HepG2 (cell line): Measurements from ENCODE around the gene GPR137. TPM values are rescaled to one million over a fixed set of nuclear protein-coding genes. Genes with fewer than 3 reads are reported as not detected.

Source experiments
- ADNP ChIP-seq: sonication (generic); formaldehyde crosslinking; IDR thresholded peaks from 2 replicates; pipeline ENCODE4 v1.4.0; 2020; ENCODE audit warnings: missing genetic modification reagents
- EHMT2 ChIP-seq: fragments of 200-600 bp; sonication (generic); IDR thresholded peaks from 2 replicates; pipeline ENCODE4 v1.7.0; 2017; ENCODE audit warnings: antibody characterized with exemption, low read depth, low read length, borderline replicate concordance
- GATAD2A ChIP-seq: IDR thresholded peaks from 2 replicates; pipeline ENCODE4 v1.6.1; 2016
- KIAA2018 ChIP-seq: sonication (generic); formaldehyde crosslinking; IDR thresholded peaks from 2 replicates; pipeline ENCODE4 v1.5.0; 2020; ENCODE audit warnings: mild to moderate bottlenecking, missing genetic modification reagents, borderline replicate concordance
- MEIS2 ChIP-seq: sonication (generic); formaldehyde crosslinking; IDR thresholded peaks from 2 replicates; pipeline ENCODE4 v1.9.0; 2021; ENCODE audit warnings: mild to moderate bottlenecking, missing genetic modification reagents
- SNRNP70 ChIP-seq: fragments of 200-400 bp; formaldehyde crosslinking; IDR thresholded peaks from 2 replicates; pipeline ENCODE4 v1.6.1; 2017; ENCODE audit warnings: mild to moderate bottlenecking, low read depth, low read length, moderate library complexity
- ZBTB42 ChIP-seq: sonication (generic); formaldehyde crosslinking; IDR thresholded peaks from 2 replicates; pipeline ENCODE4 v1.5.0; 2020; ENCODE audit warnings: mild to moderate bottlenecking, missing genetic modification reagents
- ZFAT ChIP-seq: sonication (generic); formaldehyde crosslinking; conservative IDR thresholded peaks from 2 replicates; pipeline ENCODE4 v1.8.1; 2023; ENCODE audit warnings: missing genetic modification reagents, inconsistent platforms
- ZNF296 ChIP-seq: sonication (generic); formaldehyde crosslinking; conservative IDR thresholded peaks from 2 replicates; pipeline ENCODE4 v1.5.0; 2020; ENCODE audit warnings: mild to moderate bottlenecking, missing genetic modification reagents
- ZNF367 ChIP-seq: sonication (generic); formaldehyde crosslinking; IDR thresholded peaks from 2 replicates; pipeline ENCODE4 v1.4.0; 2020; ENCODE audit warnings: missing genetic modification reagents, borderline replicate concordance
- ZNF674 ChIP-seq: sonication (generic); formaldehyde crosslinking; IDR thresholded peaks from 2 replicates; pipeline ENCODE4 v1.5.0; 2020; ENCODE audit warnings: low read depth, mild to moderate bottlenecking, missing genetic modification reagents
- ZNF768 ChIP-seq: sonication (generic); formaldehyde crosslinking; IDR thresholded peaks from 2 replicates; pipeline ENCODE4 v1.4.0; 2020; ENCODE audit warnings: missing genetic modification reagents
- polyA plus RNA-seq, 8 experiments: library from polyadenylated mRNA; depleted of rRNA in 3 of 8; stranded (reverse) in 7 of 8; unstranded in 1 of 8; fragments of >200 nt; fragmentation: Illumina TruSeq in 4 of 8; extraction: Trizol in 4 of 8; gene quantifications; 2 replicates each; pipeline versions ENCODE4 v1.2.1 to v1.2.3, GENCODE V29; 2011 to 2016; ENCODE audit warnings: low read depth in 4 of 8, missing spikeins in 1 of 8, mixed read lengths in 1 of 8; ENCODE audit not compliant: insufficient read depth in 1 of 8
- total RNA-seq, 5 experiments: library from RNA; depleted of rRNA; stranded (reverse); fragments of >200 nt; fragmentation: Illumina TruSeq; extraction: Trizol; gene quantifications; 2 replicates each; pipeline ENCODE4 v1.2.3, GENCODE V29; 2016; ENCODE audit warnings: low read depth in 1 of 5
- TF ChIP-seq, protein P1 (sequence below): sonication (generic); formaldehyde crosslinking; IDR thresholded peaks from 2 replicates; pipeline ENCODE4 v1.8.0; 2022; ENCODE audit warnings: mild to moderate bottlenecking, missing genetic modification reagents, moderate library complexity
- TF ChIP-seq, protein P2 (sequence below): sonication (generic); formaldehyde crosslinking; IDR thresholded peaks from 2 replicates; pipeline ENCODE4 v1.8.1; 2023; ENCODE audit warnings: missing genetic modification reagents, mild to moderate bottlenecking, borderline replicate concordance

GPR137 gene
- total and polyA plus RNA-seq, 2 of the 13 experiments (the other 11 are each of a cell fraction or from before 2014, with no cell fraction given): 8.5 to 13.2 TPM

GRCh38 chr11:64333556-64333955 is 47.9 kb downstream of the GPR137 start (continued):
- TF ChIP-seq KIAA2018 (CRISPR knock-in tag) (no peak), ADNP (CRISPR knock-in tag) (no peak), ZBTB42 (CRISPR knock-in tag) (no peak), ZFAT (CRISPR knock-in tag) (no peak), MEIS2 (CRISPR knock-in tag) (no peak), ZNF367 (CRISPR knock-in tag) (no peak), EHMT2 (no peak), ZNF296 (no peak), GATAD2A (CRISPR knock-in tag) (no peak), ZNF674 (CRISPR knock-in tag) (no peak), SNRNP70 (no peak), ZNF768 (CRISPR knock-in tag) (no peak)
- TF ChIP-seq, protein P1, sequence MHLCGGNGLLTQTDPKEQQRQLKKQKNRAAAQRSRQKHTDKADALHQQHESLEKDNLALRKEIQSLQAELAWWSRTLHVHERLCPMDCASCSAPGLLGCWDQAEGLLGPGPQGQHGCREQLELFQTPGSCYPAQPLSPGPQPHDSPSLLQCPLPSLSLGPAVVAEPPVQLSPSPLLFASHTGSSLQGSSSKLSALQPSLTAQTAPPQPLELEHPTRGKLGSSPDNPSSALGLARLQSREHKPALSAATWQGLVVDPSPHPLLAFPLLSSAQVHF (CRISPR knock-in tag): no peak
- TF ChIP-seq, protein P2, sequence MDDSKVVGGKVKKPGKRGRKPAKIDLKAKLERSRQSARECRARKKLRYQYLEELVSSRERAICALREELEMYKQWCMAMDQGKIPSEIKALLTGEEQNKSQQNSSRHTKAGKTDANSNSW (CRISPR knock-in tag): no peak
